GM18505 (cell line): Measurements from ENCODE around the gene CKAP4.

ENCODE experiments used
- ATAC-seq: cut with Tn5 transposase; IDR thresholded peaks from one replicate; pipeline ENCODE4 v1.9.1; 2021; ENCODE audit not compliant: unreplicated experiment
- POLR2A ChIP-seq: IDR thresholded peaks from 4 replicates; pipeline ENCODE4 v1.6.1; 2011; ENCODE audit warnings: borderline replicate concordance; ENCODE audit not compliant: insufficient read depth, insufficient read length; ENCODE audit errors: extremely low read depth

The CKAP4 gene

DNA sequence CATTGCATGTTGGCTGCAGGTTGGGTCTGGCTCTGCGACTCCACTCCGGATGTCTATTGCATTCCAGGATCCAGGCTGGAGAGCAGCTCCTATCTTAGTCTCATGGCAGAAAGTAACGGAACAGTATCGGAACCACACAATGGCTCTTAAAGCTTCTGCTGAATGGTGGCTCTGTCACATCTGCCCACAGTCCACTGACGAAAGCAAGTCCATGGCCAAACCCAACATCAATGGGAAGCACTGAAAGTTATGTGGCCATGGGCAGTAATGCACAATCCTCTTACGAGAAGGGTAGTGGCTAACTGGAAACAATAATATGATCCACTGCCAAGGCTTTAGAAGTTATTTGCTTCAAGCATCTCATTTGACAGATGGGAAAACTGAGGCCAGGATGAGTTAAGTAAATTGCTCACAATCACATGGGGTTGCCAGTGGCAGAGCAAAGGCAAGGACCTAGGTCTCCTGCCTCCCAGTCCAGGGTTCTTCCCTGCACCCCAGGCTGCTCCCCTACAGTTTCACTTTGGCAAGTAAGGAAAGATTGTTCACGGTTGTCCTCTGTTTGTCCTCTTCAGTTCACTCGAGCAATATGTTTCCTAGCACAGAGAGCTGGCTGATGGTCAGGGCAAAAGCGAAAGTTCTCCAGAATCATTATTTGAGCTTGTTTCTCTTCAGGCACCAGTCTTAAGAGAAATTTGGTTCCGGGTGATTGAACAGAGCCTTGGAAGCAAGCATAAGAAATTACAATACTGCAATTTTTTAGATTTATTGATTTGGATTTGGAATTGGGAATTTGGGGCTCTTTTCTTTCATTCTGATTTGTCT lies 54.2 kb downstream of the CKAP4 start:
- no peak for TF ChIP-seq POLR2A
- ATAC-seq = no peak

DNA sequence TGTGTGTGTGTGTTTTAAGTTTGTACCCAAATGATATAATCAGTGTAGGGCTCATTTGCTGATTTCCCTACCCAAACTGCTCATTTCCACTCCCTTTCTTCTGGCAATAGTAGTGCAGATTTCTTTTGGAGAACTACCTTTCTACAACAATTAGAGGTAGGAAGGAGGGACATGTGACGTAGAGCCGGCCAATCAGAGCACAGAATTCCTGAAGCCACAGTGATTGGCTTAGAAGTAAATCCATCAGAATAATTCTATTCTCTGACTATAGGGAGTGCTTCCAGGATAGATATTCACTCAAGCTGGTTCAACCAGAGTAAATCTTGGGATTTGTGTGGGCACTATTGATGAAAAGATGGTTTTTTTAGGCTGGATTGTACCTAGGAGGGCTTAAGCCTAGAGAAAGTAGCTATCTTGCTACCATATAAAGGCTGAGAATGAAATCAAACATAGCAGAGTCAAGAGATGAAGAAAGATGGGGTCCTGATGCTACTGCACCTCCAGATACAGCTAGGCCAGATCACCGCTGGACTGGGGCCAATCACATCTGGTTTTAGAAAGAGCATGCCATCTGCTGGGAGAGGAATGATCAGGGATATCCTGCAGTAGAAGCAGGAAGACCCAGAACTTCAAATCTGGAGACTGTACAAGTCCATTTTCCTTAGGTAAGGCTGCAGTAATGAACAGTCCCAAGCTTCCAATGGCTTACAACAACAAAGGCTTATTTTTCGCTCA lies 55.0 kb downstream of the CKAP4 start:
- no peak for ATAC-seq
- no peak for TF ChIP-seq POLR2A

DNA sequence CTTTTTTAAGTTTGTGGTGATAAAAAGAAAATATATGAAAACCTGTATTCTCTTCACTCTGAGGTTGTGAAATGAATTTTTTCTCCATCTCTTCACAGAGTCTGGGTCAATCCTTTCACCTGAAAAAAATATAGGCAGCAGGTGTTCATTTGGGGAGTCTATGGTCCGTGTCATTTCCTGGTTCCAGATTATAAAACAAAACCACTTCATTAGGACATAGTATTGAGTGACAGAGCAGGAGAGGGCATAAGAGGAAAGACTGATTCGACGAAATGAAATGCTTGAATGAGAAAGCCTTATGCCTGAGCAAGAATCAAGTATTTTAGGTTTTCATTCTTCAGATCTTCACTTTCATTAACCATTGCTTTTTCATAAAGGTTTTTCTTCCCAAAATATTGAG lies 57.2 kb downstream of the CKAP4 start:
- ATAC-seq = no peak

DNA sequence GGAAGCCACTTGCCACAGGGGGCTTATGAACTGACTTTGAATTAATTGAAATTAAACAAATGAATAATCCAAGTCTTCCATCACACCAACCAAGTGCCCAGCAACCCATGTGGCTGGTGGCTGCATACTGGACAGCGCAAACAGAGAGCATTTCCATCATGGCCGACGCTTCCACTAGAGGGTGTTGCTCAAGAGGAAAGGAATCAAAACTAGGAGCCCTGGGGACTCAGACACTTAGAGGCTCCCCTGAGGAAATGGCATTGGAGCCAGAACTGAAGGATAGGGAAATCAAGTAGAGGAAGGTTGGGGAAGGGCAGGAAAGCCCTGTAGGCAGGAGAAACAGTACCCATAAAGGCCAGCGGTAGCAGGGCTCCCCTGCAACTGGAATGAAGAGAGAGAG lies 58.5 kb downstream of the CKAP4 start:
- ATAC-seq = no peak
- no peak for TF ChIP-seq POLR2A

More for the DNA sequence above, 57.2 kb downstream of the CKAP4 start:
- TF ChIP-seq POLR2A = no peak

DNA sequence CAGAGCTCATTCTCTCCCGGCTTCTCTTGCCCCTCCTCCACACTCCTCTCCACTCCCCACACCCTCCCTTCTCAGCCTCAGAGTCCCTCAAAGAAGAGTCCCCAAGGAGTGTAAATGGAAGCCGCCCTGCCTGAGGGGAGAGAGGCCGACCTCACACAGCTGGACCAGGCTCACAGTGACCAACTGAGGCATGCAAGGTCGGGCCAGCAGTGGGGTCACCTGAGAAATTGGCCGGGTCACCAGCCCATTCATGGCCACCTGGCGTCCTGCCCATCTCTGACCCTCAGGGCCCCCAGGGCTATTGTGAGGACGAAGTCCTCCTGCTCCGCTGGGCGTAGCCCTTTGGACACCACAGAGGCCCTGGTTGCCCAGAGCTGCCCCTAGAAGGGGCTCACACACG lies 59.6 kb downstream of the CKAP4 start:
- ATAC-seq = no peak
- TF ChIP-seq POLR2A = no peak
